Measurements from ENCODE around the gene ARID1A. TPM values are rescaled to one million over a fixed set of nuclear protein-coding genes. Genes with fewer than 3 reads are reported as not detected.

Gene ARID1A
- total and polyA plus RNA-seq, 2 of the 8 experiments (the other 6 are each of a cell fraction or from before 2014, with no cell fraction given): 52.1 to 103 TPM

DNA sequence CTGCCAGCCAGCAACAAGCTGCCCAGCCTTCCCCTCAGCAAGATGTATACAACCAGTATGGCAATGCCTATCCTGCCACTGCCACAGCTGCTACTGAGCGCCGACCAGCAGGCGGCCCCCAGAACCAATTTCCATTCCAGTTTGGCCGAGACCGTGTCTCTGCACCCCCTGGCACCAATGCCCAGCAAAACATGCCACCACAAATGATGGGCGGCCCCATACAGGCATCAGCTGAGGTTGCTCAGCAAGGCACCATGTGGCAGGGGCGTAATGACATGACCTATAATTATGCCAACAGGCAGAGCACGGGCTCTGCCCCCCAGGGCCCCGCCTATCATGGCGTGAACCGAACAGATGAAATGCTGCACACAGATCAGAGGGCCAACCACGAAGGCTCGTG lies 78.6 kb downstream of the ARID1A start:
- Histone ChIP-seq H3K23ac (ENCODE audit: insufficient read length) (no peak overlapping the region), H4K20me1 (replicated peaks in 1 of 2; ENCODE audit: control insufficient read depth in 1 of 2, insufficient read depth in 2 of 2, low read length in 2 of 2) (peaks cover 3 to 13% of the 10 kb centered on the region in 2 experiments), H2BK15ac (ENCODE audit: low read length) (no peak overlapping the region), H2BK12ac (ENCODE audit: low read depth, low read length) (no peak overlapping the region), H3K14ac (ENCODE audit: insufficient read length) (no peak overlapping the region), H4K5ac (ENCODE audit: insufficient read length, low read depth, low read length) (no peak overlapping the region), H3K18ac (ENCODE audit: extremely low read depth, low read length) (no peak overlapping the region), H3K4me3 (ENCODE audit: extremely low read depth in 1 of 4, insufficient read depth in 2 of 4, low read depth in 3 of 4, low read length in 4 of 4) (no peak overlapping the region), H2AFZ (ENCODE audit: low read length) (no peak overlapping the region), H4K8ac (ENCODE audit: extremely low read depth, insufficient read depth, low read length) (no peak overlapping the region; the same call in 1 of the 2 replicates), H2BK120ac (replicated peaks; ENCODE audit: low read depth, low read length) (no peak overlapping the region), H3K9me3 (ENCODE audit: insufficient read depth in 2 of 2, low read depth in 1 of 2, low read length in 1 of 2) (no peaks in the 10 kb centered on the region), H3K4me1 (replicated peaks in 1 of 4; ENCODE audit: control insufficient read depth in 3 of 4, insufficient read depth in 4 of 4, low read length in 3 of 4) (no peaks in the 10 kb centered on the region), H3K9ac (replicated peaks in 1 of 4; ENCODE audit: extremely low read depth in 1 of 4, low read depth in 3 of 4, low read length in 3 of 4) (no peak overlapping the region), H3K4ac (replicated peaks; ENCODE audit: insufficient read length, low read depth, low read length) (no peak overlapping the region), H2BK5ac (ENCODE audit: low read depth, low read length) (no peak overlapping the region), H2AK5ac (ENCODE audit: low read depth, low read length) (no peak overlapping the region), H3K4me2 (ENCODE audit: insufficient read depth in 1 of 2, low read depth in 2 of 2, low read length in 2 of 2) (no peak overlapping the region), H3K79me2 (ENCODE audit: control insufficient read depth in 1 of 2, insufficient read depth in 2 of 2, low read length in 2 of 2) (no peaks in the 10 kb centered on the region), H2BK20ac (ENCODE audit: low read length) (no peak overlapping the region), H3K56ac (replicated peaks; ENCODE audit: insufficient read length, low read depth, low read length) (no peak overlapping the region), H3K23me2 (ENCODE audit: low read depth, low read length) (no peaks in the 10 kb centered on the region), H3K79me1 (ENCODE audit: low read depth, low read length) (peaks cover 2% of the 10 kb centered on the region), H3K27me3 (replicated peaks in 1 of 4; ENCODE audit: control insufficient read depth in 3 of 4, extremely low read depth in 1 of 4, insufficient read depth in 3 of 4, low read length in 3 of 4) (no peaks in the 10 kb centered on the region), H3K27ac (ENCODE audit: low read depth, low read length) (no peak overlapping the region), H3K36me3 (ENCODE audit: control insufficient read depth in 2 of 4, insufficient read depth in 4 of 4, low read length in 3 of 4) (peaks cover 68 to 97% (median 89%) of the 10 kb centered on the region in 4 experiments), H4K91ac (replicated peaks; ENCODE audit: insufficient read length, low read length) (no peak overlapping the region)
- DNase-seq (ENCODE audit: low read depth in 1 of 2, low spot score in 2 of 2): no peak
- CTCF ChIA-PET (ENCODE audit: partially characterized antibody): no interaction called here
- peak in 1 of 2 experiments; percentile 19; a peak in 1 of 3 replicates for TF ChIP-seq POLR2A (IDR thresholded peaks at IDR 0.05; ENCODE audit: control extremely low read depth in 1 of 2, low read depth in 2 of 2, low read length in 2 of 2)
- no peak for TF ChIP-seq SRF (IDR thresholded peaks at IDR 0.05; ENCODE audit: low read depth, low read length)
- POLR2A ChIA-PET (ENCODE audit: partially characterized antibody): no interaction called here
- no peak for FAIRE-seq
- 92% methylated on average over 9 of the region's 13 CpGs; no CpG with 5 or more reads in 1 of the 2 experiments for WGBS, 2 experiments (ENCODE audit: extremely low coverage in 1 of 2, insufficient coverage in 1 of 2, insufficient read length in 1 of 2, insufficient replicate concordance in 2 of 2, low coverage in 1 of 2, low lambda C conversion rate in 2 of 2, missing lambda C conversion rate in 1 of 2)

Measured in H1 (cell line).